HepG2 (cell line): ENCODE data around the gene TDRD6. TPM values are rescaled to one million over a fixed set of nuclear protein-coding genes. Genes with fewer than 3 reads are reported as not detected.
A peak's percentile ranks its signal among the peaks of the same experiment; 100 is the strongest.

Experiments used
- ATAC-seq: fragments of 200-7000 bp; cut with Tn5 transposase; 3 replicates; pipeline ENCODE4 v1.9.1; 2020; ENCODE audit warnings: mild to moderate bottlenecking, moderate library complexity
- BruUV-seq: library from RNA; stranded (reverse); fragments of 400-500 nt; replicated peaks from 2 replicates; lab custom pipeline; 2021; lab: Mats Ljungman, UMichigan
- CTCF ChIA-PET: fragments of 300-600 bp; formaldehyde crosslinking; extraction: SDS; loops from one replicate; lab custom pipeline; 2021; ENCODE audit warnings: low total read pairs, inconsistent platforms, low intra/inter-chr PET ratio; lab: Yijun Ruan, JAX
- POLR2A ChIA-PET: fragments of 350-600 bp; sonication (Branson Sonifier 250); formaldehyde crosslinking; loops from one replicate; lab custom pipeline; 2020; ENCODE audit warnings: antibody characterized with exemption, inconsistent platforms; lab: Yijun Ruan, JAX
- DNase-seq: peaks from one replicate; pipeline ENCODE4 v3.0.0-alpha.2; 2015; ENCODE audit warnings: low spot score
- FAIRE-seq: peaks from 3 replicates; lab custom pipeline; 2011; peaks lifted over from hg19 to GRCh38; lab: Jason Lieb, UNC
- H2AFZ ChIP-seq: one replicate; pipeline ENCODE4 v1.6.1; 2011; ENCODE audit warnings: low read length, inconsistent platforms
- H3K27ac ChIP-seq: fragments of 300-600 bp; 3 replicates; pipeline ENCODE4 v1.8.0; 2011; ENCODE audit warnings: mixed run types, mild to moderate bottlenecking, mixed read lengths, low read length, inconsistent platforms; ENCODE audit not compliant: insufficient read depth; ENCODE audit errors: extremely low read length
- H3K27me3 ChIP-seq, 2 experiments: fragments of 200-600 bp in 1 of 2; 2 replicates in 1 of 2; 3 replicates in 1 of 2; pipeline versions ENCODE4 v1.6.0 to v1.8.0; 2011; ENCODE audit warnings: low read length in 2 of 2, mild to moderate bottlenecking in 2 of 2, moderate library complexity in 2 of 2, inconsistent platforms in 1 of 2; ENCODE audit not compliant: insufficient read depth in 2 of 2, control insufficient read depth in 1 of 2
- H3K36me3 ChIP-seq, 2 experiments: fragments of 200-600 bp in 1 of 2; replicated peaks in 1 of 2; 2 replicates in 1 of 2; 3 replicates in 1 of 2; pipeline versions ENCODE4 v1.5.1 to v1.8.0; 2011; ENCODE audit warnings: low read length in 2 of 2, inconsistent platforms in 1 of 2; ENCODE audit not compliant: insufficient read depth in 2 of 2, control insufficient read depth in 1 of 2
- H3K4me1 ChIP-seq: 2 replicates; pipeline ENCODE4 v1.5.1; 2012; ENCODE audit warnings: low read length, inconsistent platforms; ENCODE audit not compliant: insufficient read depth
- H3K4me2 ChIP-seq: 2 replicates; pipeline ENCODE4 v1.6.0; 2011; ENCODE audit warnings: low read depth, low read length, inconsistent platforms
- H3K4me3 ChIP-seq, 3 experiments: fragments of 200-600 bp in 1 of 3; sonication (generic), shearing (Covaris generic) in 1 of 3; replicated peaks in 1 of 3; 2 replicates each; pipeline ENCODE4 v1.5.1; 2011 to 2016; ENCODE audit warnings: low read length in 3 of 3, inconsistent platforms in 2 of 3, low read depth in 2 of 3, mild to moderate bottlenecking in 2 of 3, control low read depth in 1 of 3, mixed read lengths in 1 of 3; ENCODE audit not compliant: insufficient read depth in 1 of 3
- H3K79me2 ChIP-seq: one replicate; pipeline ENCODE4 v1.6.1; 2011; ENCODE audit warnings: low read length, inconsistent platforms; ENCODE audit not compliant: insufficient read depth
- H3K9ac ChIP-seq: 2 replicates; pipeline ENCODE4 v1.6.0; 2011; ENCODE audit warnings: mild to moderate bottlenecking, low read depth, low read length, inconsistent platforms; ENCODE audit not compliant: insufficient read depth
- H3K9me3 ChIP-seq: 2 replicates; pipeline ENCODE4 v1.5.1; 2012; ENCODE audit warnings: mild to moderate bottlenecking, low read length
- H4K20me1 ChIP-seq: 2 replicates; pipeline ENCODE4 v1.6.0; 2011; ENCODE audit warnings: inconsistent platforms, mild to moderate bottlenecking, low read length, moderate library complexity; ENCODE audit not compliant: insufficient read depth
- AGO2 ChIP-seq: fragments of 200-400 bp; formaldehyde crosslinking; optimal IDR thresholded peaks from 2 replicates; pipeline ENCODE3; 2017; ENCODE audit warnings: mild to moderate bottlenecking, low read depth, low read length, moderate library complexity
- GLI4 ChIP-seq: sonication (generic); formaldehyde crosslinking; IDR thresholded peaks from 2 replicates; pipeline ENCODE4 v1.5.1; 2020; ENCODE audit warnings: missing genetic modification reagents, mild to moderate bottlenecking, moderate library complexity, borderline replicate concordance
- HNF4G ChIP-seq, 2 experiments: sonication (generic) in 1 of 2; formaldehyde crosslinking in 1 of 2; IDR thresholded peaks; 2 replicates each; pipeline versions ENCODE4 v1.4.0 to v1.6.1; 2011 to 2020; ENCODE audit warnings: borderline replicate concordance in 2 of 2, low read depth in 2 of 2, mild to moderate bottlenecking in 2 of 2, low read length in 1 of 2, missing genetic modification reagents in 1 of 2, moderate library complexity in 1 of 2
- MED8 ChIP-seq: sonication (generic); formaldehyde crosslinking; IDR thresholded peaks from 2 replicates; pipeline ENCODE4 v1.8.1; 2023; ENCODE audit warnings: mild to moderate bottlenecking, missing genetic modification reagents; ENCODE audit not compliant: insufficient replicate concordance
- MTA1 ChIP-seq: sonication (generic); formaldehyde crosslinking; IDR thresholded peaks from 2 replicates; pipeline ENCODE4 v1.4.0; 2020; ENCODE audit warnings: missing genetic modification reagents, mild to moderate bottlenecking, borderline replicate concordance
- TARDBP ChIP-seq: sonication (generic); formaldehyde crosslinking; IDR thresholded peaks from 2 replicates; pipeline ENCODE4 v1.8.0; 2022; ENCODE audit warnings: mild to moderate bottlenecking, missing genetic modification reagents
- ZC3H13 ChIP-seq: sonication (generic); formaldehyde crosslinking; IDR thresholded peaks from 2 replicates; pipeline ENCODE4 v1.8.1; 2023; ENCODE audit warnings: mild to moderate bottlenecking, missing genetic modification reagents, moderate library complexity
- ZNF256 ChIP-seq: sonication (generic); formaldehyde crosslinking; conservative IDR thresholded peaks from 2 replicates; pipeline ENCODE4 v1.4.0; 2020; ENCODE audit warnings: missing genetic modification reagents
- ZNF333 ChIP-seq: sonication (generic); formaldehyde crosslinking; IDR thresholded peaks from 2 replicates; pipeline ENCODE4 v1.4.0; 2020; ENCODE audit warnings: mild to moderate bottlenecking, missing genetic modification reagents, borderline replicate concordance
- ZNF550 ChIP-seq: sonication (generic); formaldehyde crosslinking; IDR thresholded peaks from 2 replicates; pipeline ENCODE4 v1.4.0; 2020; ENCODE audit warnings: mild to moderate bottlenecking, missing genetic modification reagents, borderline replicate concordance
- ZSCAN25 ChIP-seq: sonication (generic); formaldehyde crosslinking; IDR thresholded peaks from 2 replicates; pipeline ENCODE4 v1.8.0; 2022; ENCODE audit warnings: mild to moderate bottlenecking, missing genetic modification reagents
- WGBS: methylation state at CpG from one replicate; pipeline ENCODE4 v1.1.6; 2017; ENCODE audit warnings: low lambda C conversion rate; 5-methylcytosine and 5-hydroxymethylcytosine counted together
- in situ Hi-C: cut with HindIII; loops from 2 replicates; pipeline ENCODE4 v1.10.0; 2017; ENCODE audit warnings: low pct_unique_long_range_greater_than_20kb; ENCODE audit not compliant: extremely low pct_ligation_motif_present
- intact Hi-C: fragments of 100-400 bp; cut with micrococcal nuclease; formaldehyde crosslinking; loops from one replicate; pipeline ENCODE4 v1.10.0; 2022; ENCODE audit not compliant: unreplicated experiment
- polyA plus RNA-seq, 8 experiments: library from polyadenylated mRNA; depleted of rRNA in 3 of 8; stranded (reverse) in 7 of 8; unstranded in 1 of 8; fragments of >200 nt; fragmentation: Illumina TruSeq in 4 of 8; extraction: Trizol in 4 of 8; gene quantifications; 2 replicates each; pipeline versions ENCODE4 v1.2.1 to v1.2.3, GENCODE V29; 2011 to 2016; ENCODE audit warnings: low read depth in 4 of 8, missing spikeins in 1 of 8, mixed read lengths in 1 of 8; ENCODE audit not compliant: insufficient read depth in 1 of 8
- total RNA-seq, 5 experiments: library from RNA; depleted of rRNA; stranded (reverse); fragments of >200 nt; fragmentation: Illumina TruSeq; extraction: Trizol; gene quantifications; 2 replicates each; pipeline ENCODE4 v1.2.3, GENCODE V29; 2016; ENCODE audit warnings: low read depth in 1 of 5
- TF ChIP-seq, protein P1 (sequence below): sonication (generic); formaldehyde crosslinking; conservative IDR thresholded peaks from 2 replicates; pipeline ENCODE4 v1.8.0; 2022; ENCODE audit warnings: mild to moderate bottlenecking, moderate library complexity, missing genetic modification reagents
- TF ChIP-seq, protein P2 (sequence below): sonication (generic); formaldehyde crosslinking; IDR thresholded peaks from 2 replicates; pipeline ENCODE4 v1.8.0; 2022; ENCODE audit warnings: missing genetic modification reagents, mild to moderate bottlenecking, borderline replicate concordance

The TDRD6 gene
- total and polyA plus RNA-seq, 2 of the 13 experiments (the other 11 are each of a cell fraction or from before 2014, with no cell fraction given): not detected

DNA sequence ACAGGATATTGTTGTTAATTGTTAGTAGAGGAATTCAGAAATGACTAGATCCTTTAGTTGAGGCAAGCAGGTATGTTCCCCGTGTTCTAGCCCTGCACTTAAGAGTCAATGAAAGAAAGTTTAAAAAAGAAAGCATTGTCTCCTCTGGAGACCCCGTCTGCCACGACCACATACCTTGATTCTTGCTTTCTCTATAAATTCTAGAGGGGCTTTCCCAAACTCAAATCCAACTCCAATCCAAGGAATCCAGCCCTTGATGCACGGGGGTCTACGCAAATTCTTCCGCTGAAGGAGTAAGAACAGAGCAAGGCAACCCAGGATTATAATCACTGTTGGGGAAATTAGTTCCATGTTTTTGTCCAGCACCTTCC lies 35.5 kb upstream of the TDRD6 start:
- no peaks in the 10 kb centered on the region for H3K9me3 ChIP-seq
- H3K4me3 ChIP-seq: peak overlapping the region; percentile 69 to 79 (median 70); a peak in 5 of 6 replicates
- no peaks in the 10 kb centered on the region for H3K36me3 ChIP-seq
- no peak overlapping the region for H2AFZ ChIP-seq
- peaks cover 20% of the 10 kb centered on the region for H3K4me1 ChIP-seq
- ChIA-PET POLR2A (no interaction called here), CTCF (no interaction called here)
- peak overlapping the region; percentile 93 for H3K4me2 ChIP-seq
- WGBS: 2% methylated on average over 6 of the region's 6 CpGs
- no peak overlapping the region for H3K9ac ChIP-seq
- DNase-seq (no peak), FAIRE-seq (no peak), ATAC-seq (no peak)
- H4K20me1 ChIP-seq: no peaks in the 10 kb centered on the region
- peaks cover 0 to 25% of the 10 kb centered on the region in 2 experiments; a peak in 2 of 5 replicates for H3K27me3 ChIP-seq
- H3K79me2 ChIP-seq: no peaks in the 10 kb centered on the region
- H3K27ac ChIP-seq: no peak overlapping the region
- BruUV-seq: no TSS peak
- in situ Hi-C loops (no loop called here), intact Hi-C loops (loop anchor here (10.0 kb wide), 1 partner anchor 157 kb away; the partner anchor contains the start of gene RCAN2)
- no peak for TF ChIP-seq MED8
- TF ChIP-seq ZC3H13 (CRISPR knock-in tag): no peak
- TF ChIP-seq GLI4: no peak
- TF ChIP-seq, protein P1, sequence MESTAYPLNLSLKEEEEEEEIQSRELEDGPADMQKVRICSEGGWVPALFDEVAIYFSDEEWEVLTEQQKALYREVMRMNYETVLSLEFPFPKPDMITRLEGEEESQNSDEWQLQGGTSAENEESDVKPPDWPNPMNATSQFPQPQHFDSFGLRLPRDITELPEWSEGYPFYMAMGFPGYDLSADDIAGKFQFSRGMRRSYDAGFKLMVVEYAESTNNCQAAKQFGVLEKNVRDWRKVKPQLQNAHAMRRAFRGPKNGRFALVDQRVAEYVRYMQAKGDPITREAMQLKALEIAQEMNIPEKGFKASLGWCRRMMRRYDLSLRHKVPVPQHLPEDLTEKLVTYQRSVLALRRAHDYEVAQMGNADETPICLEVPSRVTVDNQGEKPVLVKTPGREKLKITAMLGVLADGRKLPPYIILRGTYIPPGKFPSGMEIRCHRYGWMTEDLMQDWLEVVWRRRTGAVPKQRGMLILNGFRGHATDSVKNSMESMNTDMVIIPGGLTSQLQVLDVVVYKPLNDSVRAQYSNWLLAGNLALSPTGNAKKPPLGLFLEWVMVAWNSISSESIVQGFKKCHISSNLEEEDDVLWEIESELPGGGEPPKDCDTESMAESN (CRISPR knock-in tag): no peak
- TF ChIP-seq ZNF256 (CRISPR knock-in tag): no peak
- TF ChIP-seq ZNF550 (CRISPR knock-in tag): no peak
- no peak for TF ChIP-seq HNF4G (IDR thresholded peaks at IDR 0.05; ENCODE audit: borderline replicate concordance, low read depth, low read length)
- TF ChIP-seq HNF4G (CRISPR knock-in tag; IDR thresholded peaks at IDR 0.05; ENCODE audit: borderline replicate concordance, low read depth): no peak
- no peak for TF ChIP-seq TARDBP
- no peak for TF ChIP-seq AGO2
- no peak for TF ChIP-seq ZNF333 (CRISPR knock-in tag)
- TF ChIP-seq, protein P2, sequence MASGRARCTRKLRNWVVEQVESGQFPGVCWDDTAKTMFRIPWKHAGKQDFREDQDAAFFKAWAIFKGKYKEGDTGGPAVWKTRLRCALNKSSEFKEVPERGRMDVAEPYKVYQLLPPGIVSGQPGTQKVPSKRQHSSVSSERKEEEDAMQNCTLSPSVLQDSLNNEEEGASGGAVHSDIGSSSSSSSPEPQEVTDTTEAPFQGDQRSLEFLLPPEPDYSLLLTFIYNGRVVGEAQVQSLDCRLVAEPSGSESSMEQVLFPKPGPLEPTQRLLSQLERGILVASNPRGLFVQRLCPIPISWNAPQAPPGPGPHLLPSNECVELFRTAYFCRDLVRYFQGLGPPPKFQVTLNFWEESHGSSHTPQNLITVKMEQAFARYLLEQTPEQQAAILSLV (CRISPR knock-in tag): no peak
- no peak for TF ChIP-seq MTA1 (CRISPR knock-in tag)
- no peak for TF ChIP-seq ZSCAN25 (CRISPR knock-in tag)
